HepG2 (cell line): ENCODE results near the gene SLC25A22. TPM values are rescaled to one million over a fixed set of nuclear protein-coding genes. Genes with fewer than 3 reads are reported as not detected.
A peak's percentile ranks its signal among the peaks of the same experiment; 100 is the strongest.

Experiments used
- ARNT ChIP-seq: fragments of 450-650 bp; IDR thresholded peaks from 2 replicates; pipeline ENCODE4 v1.6.1; 2017
- ATF3 ChIP-seq: sonication (generic); formaldehyde crosslinking; IDR thresholded peaks from 2 replicates; pipeline ENCODE4 v1.4.0; 2020; ENCODE audit warnings: missing genetic modification reagents
- ETV6 ChIP-seq: sonication (generic); formaldehyde crosslinking; conservative IDR thresholded peaks from 2 replicates; pipeline ENCODE4 v1.4.0; 2020; ENCODE audit warnings: missing genetic modification reagents
- FOSL2 ChIP-seq: sonication (generic); formaldehyde crosslinking; IDR thresholded peaks from 2 replicates; pipeline ENCODE4 v1.4.0; 2020; ENCODE audit warnings: missing genetic modification reagents
- FOXA1 ChIP-seq, 2 experiments: fragments of 450-650 bp in 1 of 2; sonication (generic) in 1 of 2; formaldehyde crosslinking in 1 of 2; IDR thresholded peaks; 2 replicates each; pipeline versions ENCODE4 v1.4.0 to v1.6.1; 2016 to 2020; ENCODE audit warnings: missing genetic modification reagents in 1 of 2
- MNT ChIP-seq: fragments of 450-650 bp; IDR thresholded peaks from 2 replicates; pipeline ENCODE4 v1.6.1; 2016
- NFYC ChIP-seq: IDR thresholded peaks from 2 replicates; pipeline ENCODE4 v1.6.1; 2016; ENCODE audit warnings: missing genetic modification reagents, missing compliant biosample characterization
- NONO ChIP-seq, 2 experiments: fragments of 450-650 bp in 1 of 2; sonication (generic) in 1 of 2; formaldehyde crosslinking in 1 of 2; IDR thresholded peaks in 1 of 2; conservative IDR thresholded peaks in 1 of 2; 2 replicates each; pipeline versions ENCODE4 v1.6.1 to v1.8.0; 2017 to 2022; ENCODE audit warnings: mild to moderate bottlenecking in 1 of 2, missing genetic modification reagents in 1 of 2, moderate library complexity in 1 of 2
- PAX8 ChIP-seq: sonication (generic); formaldehyde crosslinking; IDR thresholded peaks from 2 replicates; pipeline ENCODE4 v1.8.0; 2022; ENCODE audit warnings: mild to moderate bottlenecking, missing genetic modification reagents, borderline replicate concordance
- RBFOX2 ChIP-seq: fragments of 200-400 bp; formaldehyde crosslinking; IDR thresholded peaks from 2 replicates; pipeline ENCODE4 v1.6.1; 2017; ENCODE audit warnings: low read depth, mild to moderate bottlenecking, low read length
- SAP130 ChIP-seq: IDR thresholded peaks from 2 replicates; pipeline ENCODE4 v1.6.1; 2016; ENCODE audit warnings: low read depth
- TARDBP ChIP-seq: sonication (generic); formaldehyde crosslinking; IDR thresholded peaks from 2 replicates; pipeline ENCODE4 v1.8.0; 2022; ENCODE audit warnings: mild to moderate bottlenecking, missing genetic modification reagents
- ZBTB42 ChIP-seq: sonication (generic); formaldehyde crosslinking; IDR thresholded peaks from 2 replicates; pipeline ENCODE4 v1.5.0; 2020; ENCODE audit warnings: mild to moderate bottlenecking, missing genetic modification reagents
- ZNF138 ChIP-seq: sonication (generic); formaldehyde crosslinking; IDR thresholded peaks from 2 replicates; pipeline ENCODE4 v1.5.0; 2020; ENCODE audit warnings: mild to moderate bottlenecking, low read depth, missing genetic modification reagents
- ZNF205 ChIP-seq: IDR thresholded peaks from 2 replicates; pipeline ENCODE4 v1.6.1; 2018; ENCODE audit warnings: missing biosample characterization, missing genetic modification reagents
- ZNF253 ChIP-seq: sonication (generic); formaldehyde crosslinking; IDR thresholded peaks from 2 replicates; pipeline ENCODE4 v1.8.0; 2022; ENCODE audit warnings: mild to moderate bottlenecking, missing genetic modification reagents, borderline replicate concordance
- ZNF276 ChIP-seq: sonication (generic); formaldehyde crosslinking; IDR thresholded peaks from 2 replicates; pipeline ENCODE4 v1.4.0; 2020; ENCODE audit warnings: mild to moderate bottlenecking, low read depth, missing genetic modification reagents
- ZNF574 ChIP-seq: sonication (generic); formaldehyde crosslinking; IDR thresholded peaks from 2 replicates; pipeline ENCODE4 v1.4.0; 2020; ENCODE audit warnings: missing genetic modification reagents
- ZNF605 ChIP-seq: sonication (generic); formaldehyde crosslinking; IDR thresholded peaks from 2 replicates; pipeline ENCODE4 v1.8.0; 2022; ENCODE audit warnings: mild to moderate bottlenecking, missing genetic modification reagents
- polyA plus RNA-seq, 8 experiments: library from polyadenylated mRNA; depleted of rRNA in 3 of 8; stranded (reverse) in 7 of 8; unstranded in 1 of 8; fragments of >200 nt; fragmentation: Illumina TruSeq in 4 of 8; extraction: Trizol in 4 of 8; gene quantifications; 2 replicates each; pipeline versions ENCODE4 v1.2.1 to v1.2.3, GENCODE V29; 2011 to 2016; ENCODE audit warnings: low read depth in 4 of 8, missing spikeins in 1 of 8, mixed read lengths in 1 of 8; ENCODE audit not compliant: insufficient read depth in 1 of 8
- total RNA-seq, 5 experiments: library from RNA; depleted of rRNA; stranded (reverse); fragments of >200 nt; fragmentation: Illumina TruSeq; extraction: Trizol; gene quantifications; 2 replicates each; pipeline ENCODE4 v1.2.3, GENCODE V29; 2016; ENCODE audit warnings: low read depth in 1 of 5

Gene SLC25A22
- total and polyA plus RNA-seq, 2 of the 13 experiments (the other 11 are each of a cell fraction or from before 2014, with no cell fraction given) = 12.4 to 19.2 TPM

- peak; percentile 40; the same call in 1 of the 2 replicates for TF ChIP-seq RBFOX2
- peak; percentile 38; the same call in 1 of the 2 replicates for TF ChIP-seq ZNF138 (CRISPR knock-in tag)
- TF ChIP-seq ZNF574 (CRISPR knock-in tag) = peak; percentile 13; the same call in 1 of the 2 replicates
- TF ChIP-seq ZBTB42 (CRISPR knock-in tag) = no peak; the same call in 1 of the 2 replicates
- peak; percentile 36; the same call in 1 of the 2 replicates for TF ChIP-seq ZNF605 (CRISPR knock-in tag)
- TF ChIP-seq ETV6 (CRISPR knock-in tag) = 0 out of 2 replicates have a peak, but pooled peaks have one; percentile 24
- no peak for TF ChIP-seq ARNT
- TF ChIP-seq PAX8 = no peak
- TF ChIP-seq ZNF205 (CRISPR knock-in tag) = no peak
- TF ChIP-seq ZNF276 (CRISPR knock-in tag) = no peak
- 0 out of 2 replicates have a peak, but pooled peaks have one; percentile 28 for TF ChIP-seq NFYC
- no peak for TF ChIP-seq ZNF253 (CRISPR knock-in tag)
- TF ChIP-seq SAP130 (CRISPR knock-in tag) = peak; percentile 89
- peak; percentile 76 for TF ChIP-seq MNT
- TF ChIP-seq ATF3 = no peak
- no peak for TF ChIP-seq FOXA1 (IDR thresholded peaks at IDR 0.05)
- TF ChIP-seq FOXA1 (CRISPR knock-in tag; IDR thresholded peaks at IDR 0.05) = no peak
- TF ChIP-seq FOSL2 (CRISPR knock-in tag) = peak; percentile 40
- no peak for TF ChIP-seq NONO (IDR thresholded peaks at IDR 0.05)
- no peak for TF ChIP-seq NONO (CRISPR knock-in tag; conservative IDR thresholded peaks at IDR 0.05)
- 0 out of 2 replicates have a peak, but pooled peaks have one; percentile 15 for TF ChIP-seq TARDBP (CRISPR knock-in tag)
Measured at GRCh38 chr11:795634-796564, 2.2 kb downstream of the SLC25A22 start (continued).
